HG03064 (cell line): ENCODE data around the gene PSG11.
"Not testable (repeated sequence)": the region's sequence is repeated elsewhere in the genome, so short reads cannot be mapped to it uniquely, and the experiment has no call there.

Source experiments
- ATAC-seq: cut with Tn5 transposase; IDR thresholded peaks from one replicate; pipeline ENCODE4 v1.9.1; 2021; ENCODE audit warnings: low read depth; ENCODE audit not compliant: unreplicated experiment

Gene PSG11

GRCh38 chr19:43026369-43026768 is at the start of gene PSG11:
Gene PSG11, minus strand, starts transcription at chr19:43026469. Its CDS starts 97 bp downstream, at chr19:43026372.
- not testable (repeated sequence) for ATAC-seq

- not testable (repeated sequence) for ATAC-seq
Observed at GRCh38 chr19:43062418-43062817, 36.1 kb upstream of the PSG11 start.

DNA sequence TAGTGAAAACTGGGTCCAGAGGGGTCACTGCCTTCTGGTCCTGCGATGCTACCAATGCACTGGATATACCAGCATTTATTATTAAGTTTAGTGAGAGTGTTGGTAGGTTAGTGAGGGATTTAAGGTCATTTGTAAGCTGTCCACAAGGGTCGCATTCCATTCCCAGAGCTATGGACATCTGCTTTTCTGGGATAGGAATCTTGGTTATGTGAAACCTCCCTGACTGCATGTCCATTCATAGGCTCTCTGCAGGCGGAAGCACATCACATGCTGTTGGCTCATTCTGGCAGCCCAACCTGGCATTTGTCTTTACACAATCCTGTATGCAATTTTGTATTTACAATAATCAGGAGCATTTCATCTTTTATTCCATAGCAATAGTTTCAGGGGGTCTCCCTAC is 35.1 kb upstream of the PSG11 start:
- not testable (repeated sequence) for ATAC-seq

GRCh38 chr19:43060254-43060653 is 34.0 kb upstream of the PSG11 start:
- not testable (repeated sequence) for ATAC-seq

DNA sequence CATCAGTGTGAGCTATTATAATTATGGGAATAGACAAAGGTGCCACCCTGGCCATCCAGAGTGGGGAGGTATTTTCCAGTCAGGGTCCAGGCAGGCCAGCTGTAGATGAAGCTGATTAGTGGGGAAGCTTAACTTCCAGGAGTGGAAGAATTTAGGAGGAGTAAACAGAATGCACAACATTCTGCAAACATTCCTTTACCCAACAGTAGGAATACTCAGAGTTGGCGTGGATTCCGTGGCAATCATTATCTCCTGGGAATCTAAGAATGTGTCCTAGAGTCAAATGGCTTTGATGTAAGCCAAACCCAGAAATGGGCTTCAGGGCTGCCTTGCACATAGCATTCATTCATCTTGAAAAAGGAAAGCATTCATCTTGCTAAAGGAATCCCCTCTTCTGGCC is 33.2 kb upstream of the PSG11 start:
- ATAC-seq: not testable (repeated sequence)

GRCh38 chr19:43058440-43058839 is 32.2 kb upstream of the PSG11 start:
- not testable (repeated sequence) for ATAC-seq

- not testable (repeated sequence) for ATAC-seq
Observed at GRCh38 chr19:43047966-43048365, 21.7 kb upstream of the PSG11 start.

DNA sequence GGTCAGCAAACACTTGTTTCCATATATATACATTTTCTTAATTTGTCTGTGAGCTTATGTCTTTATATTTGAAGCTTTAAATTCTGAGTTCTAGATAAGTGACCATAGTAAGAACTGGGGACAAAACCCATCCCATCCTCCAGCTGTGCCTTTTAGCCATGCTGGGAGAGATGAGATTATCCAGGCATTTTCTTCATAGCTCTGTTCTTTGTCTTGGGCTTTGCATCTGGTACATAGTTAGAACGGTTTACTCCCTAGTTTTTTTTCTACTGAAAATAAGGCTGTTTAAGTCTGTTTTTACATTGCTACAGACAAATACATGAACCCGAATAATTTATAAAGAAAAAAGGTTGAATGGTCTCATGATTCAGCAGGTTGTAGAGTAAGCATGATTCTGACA is 20.3 kb upstream of the PSG11 start:
- not testable (repeated sequence) for ATAC-seq

DNA sequence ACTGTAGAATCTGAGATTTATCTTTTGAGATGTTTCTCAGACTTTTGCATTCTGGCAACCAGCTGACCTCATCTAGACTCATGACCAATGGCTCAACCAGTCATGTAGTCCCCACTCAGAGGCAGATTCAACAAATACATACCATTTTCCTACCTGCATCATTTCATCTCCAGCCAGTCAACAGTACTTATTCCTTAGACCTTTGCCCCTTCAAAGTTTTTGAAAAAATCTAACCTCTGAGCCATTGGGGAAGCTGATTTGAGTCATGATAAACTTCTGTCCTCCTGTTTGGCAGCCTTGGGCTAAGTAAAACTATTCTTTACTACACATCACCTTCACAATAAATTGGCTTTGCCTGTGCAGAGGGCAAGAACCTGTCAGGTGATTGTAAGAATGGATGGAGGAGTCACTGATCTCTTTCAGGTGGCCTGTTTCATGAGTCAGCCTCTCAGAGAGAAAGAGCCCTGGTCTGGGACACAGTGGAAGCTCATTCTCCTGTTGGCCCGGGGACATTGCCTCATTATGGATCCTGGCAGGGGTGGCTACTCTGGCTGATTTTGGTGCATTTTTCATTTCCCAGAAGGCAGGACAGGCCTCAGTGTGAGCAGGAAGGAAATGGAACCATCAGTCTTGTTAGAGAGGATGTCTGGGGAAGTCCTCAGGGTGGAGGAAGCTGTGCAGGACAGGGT is 17.4 kb upstream of the PSG11 start:
- ATAC-seq: not testable (repeated sequence)

DNA sequence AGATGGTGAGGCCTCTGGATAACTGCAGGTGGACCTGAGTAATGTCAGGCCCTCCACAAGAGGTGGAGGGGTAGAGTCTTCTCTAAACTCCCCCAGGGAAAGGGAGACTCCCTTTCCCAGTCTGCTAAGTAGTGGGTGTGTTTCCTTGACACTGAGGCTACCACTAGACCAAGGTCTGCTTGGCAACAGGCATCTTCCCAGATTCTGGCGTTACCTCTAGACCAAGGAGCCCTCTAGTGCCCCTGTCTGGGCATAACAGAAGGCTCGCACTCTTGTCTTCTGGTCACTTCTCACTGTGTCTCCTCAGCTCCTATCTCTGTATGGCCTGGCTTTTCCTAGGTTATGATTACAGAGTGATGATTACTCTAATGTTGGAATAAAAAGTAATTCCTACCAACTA is 5.4 kb upstream of the PSG11 start:
- ATAC-seq: not testable (repeated sequence)

GRCh38 chr19:43028866-43029265 is 2.6 kb upstream of the PSG11 start:
- ATAC-seq: no peak

GRCh38 chr19:43027985-43028384 is 1.7 kb upstream of the PSG11 start:
- not testable (repeated sequence) for ATAC-seq

DNA sequence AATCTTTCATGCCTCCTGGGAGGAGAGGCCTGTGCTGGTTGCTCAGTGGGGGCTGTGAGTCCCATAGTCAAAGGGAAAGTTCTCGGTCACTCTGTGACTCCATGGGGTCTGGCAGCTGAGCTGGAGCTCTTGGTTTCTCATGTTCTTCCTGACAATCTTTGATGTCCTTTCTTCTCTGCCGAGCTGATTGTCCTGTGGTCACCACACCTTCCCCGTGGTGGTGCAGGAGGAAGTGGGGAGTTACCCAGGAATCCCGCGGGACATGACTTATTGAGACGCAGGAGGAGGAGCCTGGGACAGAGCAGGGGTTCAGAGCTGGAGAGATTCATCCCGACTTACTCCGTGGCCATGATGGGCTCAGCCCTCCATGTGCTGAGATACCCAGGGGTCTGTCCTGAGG is 792 bp upstream of the PSG11 start:
- not testable (repeated sequence) for ATAC-seq

DNA sequence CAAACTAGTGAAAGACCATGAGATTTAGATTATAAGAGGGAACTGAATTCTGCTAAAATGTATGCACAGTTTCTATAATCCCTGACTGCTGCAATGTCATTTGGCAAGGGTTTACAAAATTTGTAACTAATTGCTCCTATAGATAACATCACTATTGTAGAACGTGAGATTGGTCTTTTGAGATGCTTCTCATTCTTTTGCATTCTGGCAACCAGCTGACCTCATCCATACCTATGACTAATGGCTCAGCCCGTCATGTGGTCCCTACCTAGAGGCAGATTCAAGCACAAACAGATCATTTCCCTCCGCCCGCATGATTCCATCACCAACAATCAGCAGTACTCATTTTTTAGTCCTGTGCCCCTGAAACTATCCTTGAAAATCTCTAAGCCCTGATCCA is 4.2 kb downstream of the PSG11 start:
- not testable (repeated sequence) for ATAC-seq

DNA sequence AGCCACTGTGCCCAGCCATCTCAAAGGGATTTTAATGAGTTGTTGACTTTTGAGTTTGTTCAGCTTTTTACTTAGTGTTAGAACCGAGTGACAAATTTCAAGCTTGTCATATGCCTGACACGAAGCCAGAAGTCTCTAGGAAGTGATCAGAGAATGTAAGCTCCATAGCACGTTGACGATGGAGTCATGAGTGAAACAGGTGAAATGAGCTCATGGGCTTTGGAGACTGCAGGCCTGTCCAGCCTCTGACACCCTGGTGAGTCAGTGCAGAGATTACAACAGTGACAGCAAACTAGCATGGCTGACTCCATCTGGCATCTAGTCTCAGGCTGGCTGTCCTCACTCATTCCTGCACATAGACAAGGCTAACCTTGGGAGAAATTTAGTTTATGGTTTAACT is 4.6 kb downstream of the PSG11 start:
- ATAC-seq: not testable (repeated sequence)

- not testable (repeated sequence) for ATAC-seq
Observed at GRCh38 chr19:43019588-43019987, 6.7 kb downstream of the PSG11 start.

DNA sequence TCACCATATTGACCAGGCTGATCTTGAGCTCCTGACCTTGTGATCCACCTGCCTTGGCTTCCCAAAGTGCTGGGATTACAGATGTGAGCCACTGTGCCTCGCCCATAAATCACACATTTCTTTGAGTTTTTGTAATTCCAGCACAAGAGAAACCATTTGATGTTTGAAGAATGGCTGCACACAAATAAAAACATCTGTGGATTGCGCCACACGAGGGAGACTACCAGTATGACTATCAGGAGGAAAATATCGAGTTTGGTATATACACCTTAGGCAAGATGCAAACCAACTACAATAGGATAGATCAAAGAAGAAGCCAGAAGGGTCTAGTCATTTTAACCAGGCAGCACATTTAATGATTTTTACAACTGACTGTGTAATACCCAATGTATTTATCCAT is 20.4 kb downstream of the PSG11 start:
- not testable (repeated sequence) for ATAC-seq

- not testable (repeated sequence) for ATAC-seq
Observed at GRCh38 chr19:43004846-43005245, 21.4 kb downstream of the PSG11 start.

DNA sequence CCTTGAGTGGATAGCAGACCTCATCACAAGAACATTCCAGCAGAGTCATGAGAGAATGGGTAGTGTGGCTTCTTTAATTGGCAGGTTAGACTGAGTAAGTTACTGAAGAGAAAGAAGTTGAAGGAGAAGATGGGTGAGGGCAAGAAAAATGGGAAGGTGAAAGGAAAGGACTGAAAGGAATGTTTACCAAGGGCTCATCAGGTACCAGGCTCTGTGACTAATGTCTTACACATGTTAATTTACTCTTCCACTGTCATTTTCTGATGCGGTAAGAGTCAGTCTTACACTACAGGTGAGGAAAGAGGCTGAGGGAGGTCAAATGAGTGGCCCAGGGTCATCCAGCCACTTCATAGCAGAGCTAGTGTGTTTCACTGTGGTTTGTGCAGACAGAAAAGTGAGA is 22.6 kb downstream of the PSG11 start:
- not testable (repeated sequence) for ATAC-seq

GRCh38 chr19:43002948-43003347 is 23.3 kb downstream of the PSG11 start:
- not testable (repeated sequence) for ATAC-seq

DNA sequence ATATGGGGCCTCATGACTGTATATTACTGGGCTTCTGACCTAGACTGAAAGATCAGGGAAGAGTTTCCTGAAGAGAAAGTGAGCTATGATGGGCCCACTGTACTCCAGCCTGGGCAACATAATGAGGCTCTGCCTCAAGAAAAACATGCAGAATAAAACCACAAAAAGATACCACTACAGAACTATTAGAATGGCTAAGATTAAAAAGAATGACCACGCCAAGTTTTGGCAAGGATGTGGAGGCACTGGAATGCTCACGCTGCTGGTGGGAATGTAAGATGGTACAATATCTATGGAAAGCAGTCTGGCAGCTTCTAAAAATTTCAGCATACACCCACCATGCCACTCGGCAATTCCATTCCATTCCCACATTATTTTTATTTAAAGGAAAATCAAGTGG is 30.1 kb downstream of the PSG11 start:
- not testable (repeated sequence) for ATAC-seq

DNA sequence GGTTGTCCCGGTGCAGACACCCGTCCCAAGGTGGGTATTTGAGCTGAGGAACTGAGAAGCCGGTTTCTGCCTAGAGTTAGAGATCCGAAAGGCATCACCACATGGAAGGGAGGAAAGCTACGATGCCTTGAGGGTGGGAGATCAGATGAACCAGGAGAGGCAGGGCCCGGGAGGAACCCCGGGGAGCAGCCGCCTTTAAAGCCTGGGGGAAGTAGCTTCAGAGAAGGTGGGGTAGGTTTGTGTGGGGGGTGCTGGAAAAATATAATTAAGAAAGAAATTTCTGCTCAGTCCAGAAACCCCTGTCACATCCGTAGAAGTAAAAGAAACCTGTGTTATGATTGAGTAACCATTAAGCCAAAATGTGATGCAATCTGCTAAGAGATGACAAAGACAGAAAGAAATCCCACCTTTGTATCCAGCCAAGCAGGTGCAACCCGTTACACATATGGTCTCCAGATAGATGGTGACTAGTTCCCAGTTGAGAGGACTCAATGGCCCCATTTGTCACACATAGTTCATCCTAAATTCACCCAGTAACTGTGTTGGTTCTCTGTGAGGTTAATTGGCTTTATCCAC is 34.2 kb downstream of the PSG11 start:
- ATAC-seq: not testable (repeated sequence)
